GM12875 (cell line): Measurements from ENCODE around the gene OXTR.

Experiments used
- H3K4me3 ChIP-seq: one replicate; pipeline ENCODE4 v1.5.1; 2011; ENCODE audit warnings: low read depth, low read length, control low read depth
- CTCF ChIP-seq: IDR thresholded peaks from 2 replicates; pipeline ENCODE4 v1.5.1; 2011; ENCODE audit warnings: low read depth, mild to moderate bottlenecking, control low read depth, inconsistent platforms, low read length, moderate library complexity, borderline replicate concordance; ENCODE audit not compliant: insufficient read depth

OXTR gene

GRCh38 chr3:8800016-8800415 lies 30.6 kb upstream of the OXTR start:
- TF ChIP-seq CTCF = no peak
- H3K4me3 ChIP-seq = no peak overlapping the region

- no peak overlapping the region for H3K4me3 ChIP-seq
- no peak for TF ChIP-seq CTCF
Measured at GRCh38 chr3:8794247-8794646, 24.8 kb upstream of the OXTR start.

- no peak for TF ChIP-seq CTCF
- no peak overlapping the region for H3K4me3 ChIP-seq
Measured at GRCh38 chr3:8793242-8793641, 23.8 kb upstream of the OXTR start.

GRCh38 chr3:8790529-8790928 lies 21.1 kb upstream of the OXTR start:
- H3K4me3 ChIP-seq = no peak overlapping the region

GRCh38 chr3:8784676-8785435 lies 15.4 kb upstream of the OXTR start:
- TF ChIP-seq CTCF = no peak
- H3K4me3 ChIP-seq = no peak overlapping the region

More at GRCh38 chr3:8790529-8790928, 21.1 kb upstream of the OXTR start:
- no peak for TF ChIP-seq CTCF

- TF ChIP-seq CTCF = no peak
Measured at GRCh38 chr3:8780279-8780678, 10.9 kb upstream of the OXTR start.

GRCh38 chr3:8778475-8778874 lies 9.1 kb upstream of the OXTR start:
- no peak overlapping the region for H3K4me3 ChIP-seq
- TF ChIP-seq CTCF = no peak

More at GRCh38 chr3:8780279-8780678, 10.9 kb upstream of the OXTR start:
- H3K4me3 ChIP-seq = no peak overlapping the region
